Measurements from ENCODE around the gene ANTKMT. TPM values are rescaled to one million over a fixed set of nuclear protein-coding genes. Genes with fewer than 3 reads are reported as not detected.
A peak's percentile ranks its signal among the peaks of the same experiment; 100 is the strongest.

The ANTKMT gene
- total RNA-seq, 1 donor from 2014 or later: 43.2 TPM

GRCh38 chr16:714558-715476 lies 6.1 kb upstream of the ANTKMT start, which contains the start of gene METRN:
METRN (plus strand) TSS chr16:715118; CDS start chr16:715290, 172 bp downstream.
- peak; percentile 90 for DNase-seq (ENCODE audit: low spot score)

- no peak for DNase-seq (ENCODE audit: low spot score)
Measured at GRCh38 chr16:715477-716199, 5.3 kb upstream of the ANTKMT start.

- no peak for DNase-seq (ENCODE audit: low spot score)
Measured at GRCh38 chr16:716200-716568, 4.8 kb upstream of the ANTKMT start.

GRCh38 chr16:716768-717325 lies 4.1 kb upstream of the ANTKMT start:
- no peak for DNase-seq (ENCODE audit: low spot score)

DNA sequence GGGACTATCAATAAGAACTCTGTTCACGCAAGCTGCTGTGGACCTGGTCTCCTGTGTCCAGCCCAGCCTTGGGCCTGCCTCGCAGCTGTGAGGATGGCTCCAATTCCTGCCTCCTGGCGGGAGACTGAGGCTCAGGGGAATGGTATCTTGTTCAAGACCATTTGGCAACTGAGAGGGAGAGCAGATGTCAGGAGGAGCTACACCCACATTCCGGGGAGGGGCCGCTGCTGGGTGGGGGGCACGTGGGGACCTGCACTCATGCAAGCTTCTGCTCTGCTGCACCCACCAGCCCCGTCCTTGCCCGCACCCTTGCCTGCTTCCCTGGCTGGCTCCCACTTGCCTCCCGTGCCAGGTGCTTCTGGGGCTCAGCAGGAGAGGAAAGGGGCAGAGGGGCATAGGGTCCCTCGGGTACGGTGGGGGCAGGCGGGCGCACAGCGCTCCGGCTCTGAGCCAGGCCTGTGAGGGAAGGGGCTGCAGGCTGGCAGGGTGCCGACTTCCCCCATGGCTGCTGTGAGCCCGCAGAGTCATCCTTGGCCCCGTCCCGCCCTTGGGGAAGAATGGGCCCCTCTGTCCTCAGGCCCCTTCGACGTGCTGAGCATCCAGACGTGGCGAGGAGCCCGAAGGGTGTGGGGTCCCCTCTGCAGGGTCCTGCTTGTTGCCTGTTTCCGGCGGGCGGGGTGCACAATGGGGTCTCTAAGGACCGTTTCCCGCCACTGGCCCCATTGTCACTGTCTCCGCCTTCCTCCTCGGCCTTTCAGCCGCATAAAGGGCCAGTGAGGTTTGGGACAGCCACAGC lies 3.3 kb upstream of the ANTKMT start:
- no peak for DNase-seq (ENCODE audit: low spot score)

- no peak for DNase-seq (ENCODE audit: low spot score)
Measured at GRCh38 chr16:718389-718788, 2.6 kb upstream of the ANTKMT start.

GRCh38 chr16:718922-719321 lies 2.0 kb upstream of the ANTKMT start:
- DNase-seq (ENCODE audit: low spot score): no peak

DNA sequence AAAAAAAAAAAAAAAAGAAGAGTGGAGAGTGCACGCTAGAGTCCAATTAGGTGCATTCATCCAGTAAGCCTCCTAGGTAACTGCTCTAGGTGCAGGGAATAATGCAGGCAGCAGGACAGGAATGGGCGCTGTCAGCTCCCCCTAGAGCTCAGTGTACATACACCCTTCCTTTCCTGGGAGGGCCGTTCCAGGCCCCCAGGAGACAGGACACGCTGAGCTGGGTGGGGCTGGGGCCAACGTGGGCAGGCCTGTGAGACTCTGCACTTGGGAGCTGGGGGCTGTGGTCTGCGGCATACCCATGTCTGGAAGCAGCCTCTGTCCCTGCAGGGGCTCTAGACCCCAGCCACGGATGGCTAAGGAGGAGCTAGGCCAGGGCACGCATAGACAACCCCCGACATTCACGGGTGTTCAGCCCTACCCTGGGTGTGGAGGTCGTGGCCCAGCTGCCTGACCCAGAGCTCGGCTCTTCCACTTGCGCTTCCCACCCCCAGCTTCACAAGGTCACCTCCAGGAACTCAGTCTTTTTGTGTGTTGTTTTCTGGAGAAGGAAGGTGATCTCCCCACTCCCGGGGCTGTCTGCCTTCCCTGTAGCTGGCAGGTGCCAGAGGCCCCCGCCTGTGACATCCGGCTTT lies 1.0 kb upstream of the ANTKMT start:
- DNase-seq (ENCODE audit: low spot score): no peak

- DNase-seq (ENCODE audit: low spot score): no peak
Measured at GRCh38 chr16:720447-720989, 428 bp upstream of the ANTKMT start.

DNA sequence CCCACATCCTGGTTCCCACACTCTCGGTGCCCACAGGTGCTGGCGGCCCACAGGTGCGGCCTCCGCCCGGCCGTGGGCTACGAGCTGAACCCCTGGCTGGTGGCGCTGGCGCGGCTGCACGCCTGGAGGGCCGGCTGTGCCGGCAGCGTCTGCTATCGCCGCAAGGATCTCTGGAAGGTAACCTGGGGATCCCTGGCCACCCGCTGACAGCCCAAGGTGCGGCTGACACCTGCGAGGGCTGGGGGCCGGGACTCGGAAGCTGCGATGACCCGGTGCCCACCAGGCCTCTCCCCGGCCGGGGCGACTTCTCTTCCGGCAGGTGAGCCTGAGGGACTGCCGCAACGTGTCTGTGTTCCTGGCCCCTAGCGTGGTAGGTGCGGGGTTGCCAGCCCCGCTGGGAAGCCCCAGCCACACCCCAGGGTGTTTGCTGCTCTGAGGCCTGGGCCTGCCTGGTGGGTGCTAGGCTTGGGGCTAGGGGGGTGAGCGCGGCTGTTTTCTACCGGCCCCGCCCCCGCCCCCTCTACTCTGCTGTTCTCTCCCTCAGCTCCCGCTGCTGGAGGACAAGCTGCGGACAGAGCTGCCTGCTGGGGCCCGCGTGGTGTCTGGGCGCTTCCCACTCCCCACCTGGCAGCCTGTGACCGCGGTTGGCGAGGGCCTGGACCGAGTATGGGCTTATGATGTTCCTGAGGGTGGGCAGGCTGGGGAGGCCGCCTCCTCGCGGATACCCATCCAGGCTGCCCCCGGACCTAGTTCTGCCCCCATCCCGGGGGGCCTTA lies 1.0 kb downstream of the ANTKMT start:
- no peak for DNase-seq (ENCODE audit: low spot score)

DNA sequence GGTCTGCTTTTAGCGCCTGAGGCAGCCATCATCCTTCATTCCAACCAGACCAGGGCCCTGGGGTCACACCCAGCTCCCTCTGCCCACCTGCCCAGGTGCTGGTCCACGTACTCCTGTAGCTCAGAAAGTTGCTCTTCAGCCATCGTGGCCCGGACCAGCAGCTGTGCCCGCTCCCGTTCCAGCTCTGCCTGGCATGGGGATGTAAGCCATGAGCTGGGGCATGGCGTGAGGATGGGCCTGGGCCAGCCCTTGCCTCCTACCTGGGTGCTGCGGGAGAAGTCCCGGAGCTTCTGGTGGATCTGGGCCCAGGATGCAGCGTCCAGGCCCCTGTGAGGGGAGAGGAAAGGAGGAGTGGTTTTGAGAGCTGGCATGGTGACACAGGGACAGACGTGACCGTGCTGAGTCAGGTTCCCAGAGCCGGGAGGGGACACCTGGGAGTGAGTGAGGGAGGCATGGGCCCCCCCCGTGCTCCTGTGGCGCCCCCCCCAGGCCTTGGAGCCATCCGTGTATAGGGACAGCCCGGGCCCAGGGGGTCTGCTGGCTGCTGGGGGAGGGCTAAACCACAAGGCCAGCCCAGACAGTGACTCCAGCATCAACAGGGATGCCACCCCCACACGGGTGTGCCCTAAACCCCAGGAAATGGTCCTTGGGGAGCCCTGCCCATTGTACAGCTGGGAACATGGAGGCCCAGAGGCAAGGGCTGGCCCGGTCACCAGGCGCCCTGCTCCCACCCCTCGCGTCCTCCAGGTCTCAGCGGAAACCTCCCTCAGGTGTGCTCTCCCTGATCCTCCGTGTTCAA lies 2.1 kb downstream of the ANTKMT start:
- DNase-seq (ENCODE audit: low spot score): no peak

- DNase-seq (ENCODE audit: low spot score): no peak
Measured at GRCh38 chr16:723695-724094, 2.7 kb downstream of the ANTKMT start.

DNA sequence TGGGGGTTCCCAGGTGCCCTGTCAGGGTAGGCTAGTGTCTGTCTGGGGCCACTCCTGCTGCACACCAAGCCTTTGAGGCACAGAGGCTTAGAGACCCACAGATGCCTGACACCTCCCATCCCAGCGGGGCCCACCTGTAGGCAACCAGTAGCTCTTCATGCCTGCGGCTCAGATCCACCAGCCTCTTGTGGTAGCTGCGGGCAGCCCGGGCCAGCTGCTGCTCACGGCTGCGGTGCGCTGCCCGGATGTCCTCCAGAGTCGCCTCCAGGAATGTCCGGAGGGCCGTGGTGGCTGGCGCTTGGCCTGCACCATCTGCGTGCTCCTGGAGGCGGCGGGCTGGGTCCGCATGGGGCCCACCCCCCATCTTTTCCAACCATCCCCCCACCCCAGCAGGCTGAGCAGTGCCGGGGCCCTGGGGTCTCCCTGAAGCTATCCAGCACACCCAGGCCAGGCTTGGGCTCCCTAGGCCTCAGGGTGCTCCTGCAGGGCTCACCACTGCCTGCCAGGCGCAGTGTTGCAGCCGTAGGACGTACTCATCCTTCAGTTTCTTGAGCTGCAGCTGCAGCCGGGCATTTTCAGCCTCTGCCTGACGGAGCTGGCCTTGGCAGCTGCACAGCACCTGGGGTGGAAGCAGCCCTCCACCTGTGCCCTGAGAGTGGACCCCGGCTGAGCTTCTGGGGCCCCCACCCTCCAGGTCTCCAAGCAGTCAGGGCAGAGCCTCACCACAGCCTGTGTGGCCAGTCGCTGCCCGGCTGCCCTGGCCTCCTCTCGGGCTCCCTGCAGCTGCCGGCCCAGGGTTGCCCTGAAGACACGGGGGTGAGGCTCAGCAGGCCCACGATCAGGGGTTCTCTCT lies 3.5 kb downstream of the ANTKMT start:
- no peak for DNase-seq (ENCODE audit: low spot score)

- no peak for DNase-seq (ENCODE audit: low spot score)
Measured at GRCh38 chr16:725041-725376, 4.1 kb downstream of the ANTKMT start.

- no peak for DNase-seq (ENCODE audit: low spot score)
Measured at GRCh38 chr16:725463-726187, 4.7 kb downstream of the ANTKMT start.

DNA sequence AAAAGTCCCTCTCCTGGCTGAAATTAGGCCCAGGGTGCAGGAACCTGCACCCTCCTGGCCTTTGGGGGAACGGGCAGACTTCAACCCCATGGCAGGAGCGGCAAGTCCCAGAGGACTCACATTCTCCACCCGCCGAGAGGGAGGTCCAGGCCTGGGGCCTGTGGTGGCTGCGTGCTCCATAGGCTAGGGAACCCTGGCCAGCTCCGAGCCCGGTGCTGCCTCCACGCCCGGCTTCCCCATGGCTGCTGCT lies 5.2 kb downstream of the ANTKMT start:
- no peak for DNase-seq (ENCODE audit: low spot score)

DNA sequence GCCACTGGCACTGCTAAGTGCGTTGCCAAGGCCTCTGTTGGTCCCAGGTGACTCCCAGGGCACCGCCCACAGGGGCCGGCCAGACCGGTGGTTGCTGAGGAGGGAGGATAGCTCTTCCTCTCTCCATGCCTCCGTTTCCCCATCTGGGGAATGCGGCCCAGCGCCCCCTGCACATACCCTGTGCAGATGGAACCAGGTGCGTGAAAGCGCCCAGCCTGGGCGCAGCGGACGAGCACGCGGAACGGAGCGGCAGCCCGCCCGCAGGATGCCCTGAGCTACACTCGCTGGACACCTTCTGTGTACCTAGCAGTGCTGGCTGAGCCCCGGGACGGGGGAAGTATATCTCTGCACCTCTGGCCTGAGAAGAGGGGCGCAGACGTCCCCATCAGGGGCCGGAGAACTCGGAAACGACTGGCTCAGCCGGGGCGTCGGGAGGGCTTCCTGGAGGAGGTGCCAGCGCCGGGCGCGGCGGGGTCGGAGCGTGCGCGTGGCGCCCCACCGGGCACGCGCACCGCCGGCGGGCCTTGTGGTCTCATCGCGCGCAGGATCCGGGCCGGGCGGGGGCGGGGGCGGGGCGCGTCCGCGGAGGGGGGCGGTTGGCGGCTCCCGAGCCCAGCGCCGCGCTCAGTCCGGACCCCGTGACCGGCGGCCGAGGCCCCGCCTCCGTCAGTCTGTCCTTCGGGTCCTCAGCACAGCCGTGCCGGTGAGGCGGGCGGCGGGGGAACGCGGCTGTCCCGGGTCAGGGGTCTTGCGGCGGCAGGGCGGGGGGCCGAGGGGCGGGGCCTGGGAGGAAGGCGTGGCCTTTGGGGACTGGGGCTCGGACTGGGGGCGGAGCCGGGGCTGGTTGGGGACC lies 5.7 kb downstream of the ANTKMT start, which contains the start of the genes CCDC78 and HAGHL:
Gene CCDC78 (minus strand): TSS at position 6 of the 853 bp plus-strand sequence. CDS start 76 bp downstream, outside the sequence.
Gene HAGHL (plus strand): TSS at position 669 of the 853 bp plus-strand sequence. CDS start 404 bp downstream, outside the sequence.
- peak; percentile 67 for DNase-seq (ENCODE audit: low spot score)

Measured in ureter (tissue), 1 donor.